SHP77 (cell line): ENCODE measurements around the gene PNLIPRP1.

Experiments
- DNase-seq, 2 experiments: peaks; one replicate each; lab custom pipeline; 2025; lab: John Stamatoyannopoulos, UW

Gene PNLIPRP1

GRCh38 chr10:116599991-116600390 is 9.2 kb downstream of the PNLIPRP1 start:
- no peak for DNase-seq

DNA sequence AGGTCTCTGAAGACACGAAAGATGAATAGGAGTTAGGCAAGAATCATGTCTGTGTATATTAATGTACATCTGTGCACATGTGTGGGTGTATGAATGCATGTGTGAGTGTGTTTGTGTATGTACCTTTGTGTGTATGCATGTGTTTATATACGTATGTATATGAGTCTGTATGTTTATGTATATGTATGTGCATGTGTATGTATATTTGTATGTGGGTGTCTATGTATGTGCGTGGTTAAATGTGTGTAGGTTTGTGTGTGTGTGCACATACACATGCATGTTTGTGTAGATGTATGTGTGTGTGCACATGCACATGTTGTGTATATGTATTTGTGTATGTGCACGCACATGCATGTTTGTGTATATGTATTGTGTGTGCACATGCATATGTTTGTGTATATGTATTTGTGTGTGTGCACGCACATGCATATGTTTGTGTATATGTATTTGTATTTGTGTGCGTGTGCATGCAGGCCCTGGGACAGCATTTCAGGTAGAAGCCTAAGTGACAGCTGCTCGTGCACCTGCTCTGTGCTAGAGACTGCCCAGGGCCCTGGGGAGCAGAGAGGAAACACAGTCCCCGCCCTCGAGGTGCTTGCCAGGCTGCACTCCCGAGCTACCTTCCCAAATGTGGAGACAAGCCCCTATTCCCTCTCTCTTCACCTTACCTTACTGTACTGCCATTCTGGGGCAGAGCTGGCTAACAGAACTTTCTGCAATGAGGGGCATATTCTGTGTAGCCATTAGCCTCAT is 12.1 kb downstream of the PNLIPRP1 start:
- peak in 1 of 2 experiments; percentile 1 for DNase-seq

GRCh38 chr10:116606061-116606483 is 15.3 kb downstream of the PNLIPRP1 start:
- no peak for DNase-seq

GRCh38 chr10:116607336-116607735 is 16.6 kb downstream of the PNLIPRP1 start:
- no peak for DNase-seq

GRCh38 chr10:116608686-116609594 is 18.2 kb downstream of the PNLIPRP1 start:
- DNase-seq = no peak

DNA sequence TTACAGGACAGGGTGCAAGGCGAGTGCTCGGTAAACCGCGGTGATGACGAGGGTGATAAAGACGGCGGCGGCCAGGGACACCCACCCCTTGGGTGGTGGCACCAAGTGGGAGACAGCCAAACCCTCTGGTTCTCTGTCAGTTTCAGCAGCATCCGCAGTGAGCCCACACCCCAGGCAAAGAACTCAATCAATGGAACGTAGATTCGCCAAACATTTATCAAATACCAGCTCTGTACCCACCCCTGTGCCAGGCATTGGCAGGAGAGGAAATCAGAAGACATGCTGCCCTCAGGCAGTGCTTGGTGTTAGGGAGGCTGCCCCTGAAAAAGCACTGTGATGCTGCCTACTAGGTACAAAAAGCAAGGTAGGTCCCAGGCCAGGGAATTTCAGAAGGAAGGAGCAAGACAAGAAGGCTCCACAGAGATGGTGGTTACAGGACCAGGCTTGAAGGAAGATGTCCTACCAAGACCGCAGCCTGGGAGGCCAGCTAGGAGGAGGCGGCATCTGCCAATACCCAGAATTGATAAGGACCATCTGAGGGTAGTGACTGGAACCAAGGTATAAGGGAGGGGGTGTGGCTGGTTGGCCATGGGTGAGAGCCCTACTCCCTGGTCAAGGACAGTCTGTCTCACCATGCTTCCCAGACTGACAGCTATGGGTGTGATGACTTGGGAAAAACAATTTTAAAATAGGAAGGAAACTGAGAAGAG is 19.8 kb downstream of the PNLIPRP1 start:
- no peak for DNase-seq

DNA sequence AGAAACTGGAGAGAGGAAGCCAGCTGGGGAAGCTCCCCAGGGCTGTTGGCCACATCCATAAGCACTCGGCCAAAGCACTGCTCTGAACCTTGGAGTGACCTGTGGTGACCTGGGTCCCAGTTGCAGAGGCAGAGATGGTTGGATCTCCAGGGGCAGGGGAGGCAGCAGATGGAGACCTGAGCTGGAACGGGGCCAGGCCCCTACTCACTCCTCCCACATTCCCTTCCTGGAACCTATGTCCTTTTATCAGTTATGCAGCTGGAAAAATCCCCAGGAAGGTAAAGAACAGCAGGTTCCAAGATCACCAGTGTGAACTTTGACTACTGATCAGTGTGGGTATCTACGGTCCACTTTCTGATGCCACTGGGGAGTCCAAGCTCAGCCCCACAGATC is 20.4 kb downstream of the PNLIPRP1 start:
- DNase-seq = no peak

DNA sequence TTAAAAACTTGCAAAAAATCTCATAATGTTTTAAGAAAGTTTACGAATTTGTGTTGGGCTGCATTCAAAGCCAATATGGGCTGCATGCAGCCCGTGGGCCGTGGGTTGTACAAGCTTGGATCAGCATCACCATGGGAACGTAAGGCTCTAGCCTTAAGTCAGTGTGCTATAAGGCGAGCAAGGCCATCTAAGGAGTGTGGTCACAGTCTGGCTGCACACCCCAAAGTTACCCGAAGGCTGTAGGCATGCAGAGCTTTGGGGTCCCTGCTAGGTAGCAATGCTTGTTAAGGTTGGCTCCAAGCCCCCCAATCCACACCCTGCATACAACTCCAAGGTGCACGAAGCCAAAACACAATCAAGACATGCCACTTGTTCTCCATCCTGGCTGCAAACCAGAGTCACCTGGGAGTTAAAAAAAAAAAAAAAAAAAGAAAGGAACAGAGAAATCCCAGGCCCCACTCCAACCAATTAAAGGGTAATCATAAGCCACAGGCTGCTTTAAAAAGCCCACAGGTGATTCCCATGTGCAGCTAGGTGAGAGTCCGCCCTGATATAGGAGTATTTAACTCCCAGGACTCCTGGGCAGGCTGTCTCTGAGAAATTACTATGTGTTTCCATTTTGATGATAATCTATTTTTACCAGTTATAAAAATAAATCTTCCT is 21.5 kb downstream of the PNLIPRP1 start:
- DNase-seq = no peak

GRCh38 chr10:116613471-116613870 is 22.7 kb downstream of the PNLIPRP1 start:
- no peak for DNase-seq

- DNase-seq = no peak
Measured at GRCh38 chr10:116614796-116615195, 24.0 kb downstream of the PNLIPRP1 start.

DNA sequence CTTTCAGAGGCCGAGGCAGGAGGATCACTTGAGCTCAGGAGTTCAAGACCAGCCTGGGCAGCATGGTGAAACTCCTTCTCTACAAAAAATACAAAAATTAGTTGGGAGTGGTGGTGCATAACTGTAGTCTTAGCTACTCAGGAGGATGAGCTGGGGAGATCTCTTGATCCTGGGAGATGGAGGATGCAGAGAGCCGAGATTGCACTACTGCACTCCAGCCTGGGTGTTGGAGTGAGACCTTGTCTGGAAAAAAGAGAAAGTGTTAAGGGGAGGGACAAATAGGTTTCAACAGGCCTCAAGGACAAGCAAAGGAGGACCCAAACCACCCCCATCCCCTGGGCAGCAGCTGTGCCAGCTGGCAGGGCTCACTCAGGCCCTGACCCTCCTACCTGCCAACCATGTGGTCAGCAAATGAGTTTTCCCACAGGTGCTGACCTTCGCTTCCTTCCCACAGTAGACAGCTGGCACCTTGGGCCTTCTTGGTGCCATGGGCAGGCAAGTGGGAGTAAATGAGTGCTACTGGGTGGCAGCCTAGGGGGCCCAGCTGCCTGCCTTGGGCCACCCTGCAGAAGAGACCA is 24.5 kb downstream of the PNLIPRP1 start:
- DNase-seq = no peak

DNA sequence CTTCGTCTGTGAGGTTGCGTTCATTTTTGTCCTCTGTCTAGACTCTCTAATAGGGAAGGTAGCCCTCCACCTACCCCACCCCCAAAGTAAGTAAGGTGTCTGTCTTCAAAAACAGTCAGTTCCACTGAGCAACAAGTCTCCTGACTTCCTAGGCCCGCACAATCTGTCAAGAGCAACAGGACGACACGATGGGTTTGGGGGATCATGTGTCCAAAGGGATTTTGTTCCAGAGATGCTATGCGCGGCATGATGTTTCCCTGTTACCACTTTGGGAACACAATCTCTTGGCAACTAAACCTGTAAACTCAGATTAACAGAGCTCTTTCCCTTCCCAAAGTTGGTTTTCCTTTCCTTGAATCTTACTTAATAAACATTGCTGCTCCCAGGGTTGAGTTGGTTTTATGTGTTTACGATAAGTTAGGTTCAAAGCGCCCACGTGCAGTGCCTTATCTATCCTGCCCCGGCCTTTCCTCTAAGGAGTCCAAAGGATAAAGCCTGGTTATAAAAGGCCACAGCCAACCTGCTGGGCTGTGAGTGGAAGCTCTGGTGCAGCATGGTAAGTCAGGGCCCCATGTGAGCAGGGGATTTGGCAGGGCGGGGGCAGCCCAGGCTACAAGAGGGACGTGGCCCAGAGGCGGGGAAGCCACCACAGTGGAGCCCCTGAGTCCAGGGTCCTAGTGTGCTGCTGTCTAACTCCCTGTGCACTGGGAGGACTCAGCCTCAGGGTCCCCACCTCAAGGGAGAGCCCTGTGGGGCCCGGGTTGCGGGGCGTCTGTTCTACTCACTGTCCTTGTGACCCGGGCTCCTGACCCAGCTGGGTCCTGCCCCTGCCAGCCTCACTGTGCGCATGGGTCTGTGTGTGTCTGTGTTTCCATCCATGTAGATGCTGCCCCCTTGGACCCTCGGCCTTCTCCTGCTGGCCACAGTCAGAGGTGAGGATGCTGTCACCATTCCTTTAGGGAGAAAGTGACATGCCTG is 30.0 kb downstream of the PNLIPRP1 start, which contains the start of gene PNLIPRP2:
PNLIPRP2 (plus strand) TSS at position 531 of the 978 bp plus-strand sequence.
- no peak for DNase-seq

DNA sequence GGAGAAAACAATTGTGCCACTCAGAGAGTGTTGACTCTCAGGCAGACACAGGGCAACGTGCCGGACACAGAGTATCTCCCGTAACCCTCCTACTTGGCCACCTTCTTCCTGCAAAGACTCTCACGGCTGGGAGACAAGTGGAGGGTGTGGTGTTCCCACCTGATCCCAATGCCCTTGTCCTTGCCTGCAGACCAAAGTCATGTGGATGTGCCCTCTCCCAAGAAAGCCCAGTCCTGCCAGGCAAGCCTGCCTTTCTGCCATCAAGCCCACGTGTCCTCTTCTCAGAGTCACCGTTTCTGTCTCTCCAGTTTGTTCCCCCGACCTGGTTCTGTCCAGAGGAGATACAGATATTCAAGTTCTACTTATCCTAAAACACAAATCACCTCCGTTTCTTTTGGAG is 30.7 kb downstream of the PNLIPRP1 start:
- no peak for DNase-seq

- no peak for DNase-seq
Measured at GRCh38 chr10:116621934-116622655, 31.3 kb downstream of the PNLIPRP1 start.

- no peak for DNase-seq
Measured at GRCh38 chr10:116625845-116626244, 35.1 kb downstream of the PNLIPRP1 start.

- no peak for DNase-seq
Measured at GRCh38 chr10:116626815-116627214, 36.1 kb downstream of the PNLIPRP1 start.

DNA sequence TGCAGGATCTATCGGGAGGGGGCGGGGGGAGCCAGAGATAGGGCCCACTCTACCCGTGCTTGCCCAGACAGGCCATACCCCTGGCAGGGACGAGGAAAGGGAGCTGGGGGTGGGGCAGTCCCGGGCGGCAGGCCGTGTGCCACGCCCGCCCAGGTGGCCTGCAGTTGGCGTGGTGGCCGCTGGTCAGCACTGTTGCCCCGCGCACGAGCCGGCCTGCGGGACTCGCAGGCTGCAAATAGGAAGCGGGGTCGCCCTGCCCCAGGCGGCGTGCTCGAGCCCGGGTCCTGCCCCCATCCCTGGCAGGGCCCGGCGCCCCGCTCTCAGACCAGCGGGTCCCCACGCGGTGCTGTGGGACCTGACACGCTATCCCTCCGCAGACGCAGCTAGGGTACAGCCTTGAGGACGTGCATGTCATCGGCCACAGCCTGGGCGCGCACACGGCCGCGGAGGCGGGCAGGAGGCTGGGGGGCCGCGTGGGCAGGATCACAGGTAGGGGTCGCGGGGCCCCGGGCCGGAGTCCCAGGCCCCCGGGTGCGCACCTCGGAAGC is 36.7 kb downstream of the PNLIPRP1 start:
- DNase-seq = no peak

DNA sequence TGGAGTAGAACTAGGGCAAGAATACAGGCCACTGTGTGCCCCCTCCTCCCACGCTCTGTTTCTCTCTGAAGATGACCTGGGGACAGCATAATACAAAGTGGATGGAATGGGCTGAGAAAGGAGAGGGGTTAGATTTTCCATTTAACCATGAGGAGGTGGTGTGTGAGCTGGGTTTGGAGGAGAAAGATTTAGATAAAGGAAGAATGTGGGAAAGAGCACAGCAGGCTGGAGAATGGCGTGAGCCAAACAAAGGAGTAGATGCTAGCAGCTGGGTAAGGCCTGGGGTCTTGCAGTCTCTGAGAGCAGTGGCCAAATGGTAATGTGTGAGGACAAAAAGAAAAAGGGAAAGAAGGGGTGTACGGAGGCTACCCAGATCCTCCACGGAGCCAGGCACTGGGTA is 38.6 kb downstream of the PNLIPRP1 start:
- no peak for DNase-seq

DNA sequence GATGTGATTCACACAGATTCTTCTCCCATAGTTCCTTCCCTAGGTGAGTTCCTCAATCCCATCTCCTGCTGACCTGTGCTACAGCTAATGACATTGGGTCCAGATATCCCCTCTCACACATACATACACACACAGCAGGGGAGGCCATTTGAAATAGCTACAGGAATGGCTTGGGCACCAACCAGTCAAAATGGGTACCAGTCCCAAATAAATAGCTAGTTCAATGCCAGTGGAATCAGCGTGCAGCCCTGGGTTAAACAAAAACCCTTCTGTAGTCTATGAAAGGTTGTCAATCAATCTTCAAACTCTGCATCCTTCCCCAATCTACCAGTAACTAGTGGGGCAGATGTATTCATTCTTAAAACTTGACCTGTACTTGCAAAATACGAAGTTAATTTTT is 39.3 kb downstream of the PNLIPRP1 start:
- no peak for DNase-seq
